ENCODE measurements around the gene FMNL1.

GRCh38 chr17:45230410-45230786, 8.7 kb downstream of the FMNL1 start:
- TF ChIP-seq POLR2A (IDR thresholded peaks at IDR 0.05) (no peak), POLR2AphosphoS5 (IDR thresholded peaks at IDR 0.05) (no peak)

Data from stomach (tissue), 4 donors.